GM10266 (cell line): ENCODE data around the gene RPS6KA3.

Experiments
- DNase-seq: peaks from one replicate; pipeline ENCODE4 v3.0.0; 2012; ENCODE audit errors: extremely low spot score
- TF ChIP-seq, protein P1 (sequence below): IDR thresholded peaks from 2 replicates; pipeline ENCODE4 v1.5.1; 2012; ENCODE audit warnings: mild to moderate bottlenecking, low read depth; ENCODE audit not compliant: control insufficient read depth, insufficient read depth; ENCODE audit errors: missing control alignments

The RPS6KA3 gene

DNA sequence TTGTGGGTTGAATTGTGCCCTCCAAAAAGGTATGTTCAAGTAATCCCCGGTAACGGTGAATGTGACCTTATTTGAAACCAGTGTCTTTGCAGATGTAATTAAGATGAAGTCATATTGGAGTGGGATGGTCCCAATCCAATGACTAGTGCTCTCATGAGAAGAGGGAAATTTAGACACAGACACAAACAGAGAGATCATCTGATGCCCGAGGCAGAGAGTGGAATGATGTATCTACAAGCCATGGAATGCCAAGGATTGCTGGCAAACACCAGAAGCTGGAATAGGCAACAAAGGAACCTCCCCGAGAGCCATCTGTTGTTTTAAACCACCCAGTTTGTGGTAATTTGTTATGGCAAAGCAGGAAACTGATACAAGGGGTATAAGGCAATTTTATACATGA lies 35.1 kb downstream of the RPS6KA3 start:
- DNase-seq, result no peak
- TF ChIP-seq, protein P1, sequence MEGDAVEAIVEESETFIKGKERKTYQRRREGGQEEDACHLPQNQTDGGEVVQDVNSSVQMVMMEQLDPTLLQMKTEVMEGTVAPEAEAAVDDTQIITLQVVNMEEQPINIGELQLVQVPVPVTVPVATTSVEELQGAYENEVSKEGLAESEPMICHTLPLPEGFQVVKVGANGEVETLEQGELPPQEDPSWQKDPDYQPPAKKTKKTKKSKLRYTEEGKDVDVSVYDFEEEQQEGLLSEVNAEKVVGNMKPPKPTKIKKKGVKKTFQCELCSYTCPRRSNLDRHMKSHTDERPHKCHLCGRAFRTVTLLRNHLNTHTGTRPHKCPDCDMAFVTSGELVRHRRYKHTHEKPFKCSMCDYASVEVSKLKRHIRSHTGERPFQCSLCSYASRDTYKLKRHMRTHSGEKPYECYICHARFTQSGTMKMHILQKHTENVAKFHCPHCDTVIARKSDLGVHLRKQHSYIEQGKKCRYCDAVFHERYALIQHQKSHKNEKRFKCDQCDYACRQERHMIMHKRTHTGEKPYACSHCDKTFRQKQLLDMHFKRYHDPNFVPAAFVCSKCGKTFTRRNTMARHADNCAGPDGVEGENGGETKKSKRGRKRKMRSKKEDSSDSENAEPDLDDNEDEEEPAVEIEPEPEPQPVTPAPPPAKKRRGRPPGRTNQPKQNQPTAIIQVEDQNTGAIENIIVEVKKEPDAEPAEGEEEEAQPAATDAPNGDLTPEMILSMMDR, result no peak

DNA sequence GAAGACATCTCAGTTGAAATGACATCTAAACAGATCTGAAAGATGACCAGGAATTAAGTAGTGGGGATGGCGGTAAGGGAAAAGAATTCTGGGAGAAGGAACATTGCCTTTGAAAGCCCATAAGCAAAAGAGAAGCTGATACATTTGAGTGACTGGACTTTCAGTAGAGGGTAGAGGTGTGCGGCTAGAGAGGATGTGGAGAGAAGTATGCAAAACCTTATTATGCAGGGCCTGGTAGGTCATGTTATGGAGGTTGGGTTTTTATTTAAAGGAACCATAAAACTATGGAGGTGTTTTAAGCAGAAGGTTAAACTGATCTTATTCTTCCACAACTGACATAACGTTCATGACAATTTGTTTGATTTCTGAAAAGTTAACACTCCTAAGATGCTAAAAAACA lies 36.3 kb downstream of the RPS6KA3 start:
- DNase-seq, result peak; percentile 1
- TF ChIP-seq, protein P1, result no peak

DNA sequence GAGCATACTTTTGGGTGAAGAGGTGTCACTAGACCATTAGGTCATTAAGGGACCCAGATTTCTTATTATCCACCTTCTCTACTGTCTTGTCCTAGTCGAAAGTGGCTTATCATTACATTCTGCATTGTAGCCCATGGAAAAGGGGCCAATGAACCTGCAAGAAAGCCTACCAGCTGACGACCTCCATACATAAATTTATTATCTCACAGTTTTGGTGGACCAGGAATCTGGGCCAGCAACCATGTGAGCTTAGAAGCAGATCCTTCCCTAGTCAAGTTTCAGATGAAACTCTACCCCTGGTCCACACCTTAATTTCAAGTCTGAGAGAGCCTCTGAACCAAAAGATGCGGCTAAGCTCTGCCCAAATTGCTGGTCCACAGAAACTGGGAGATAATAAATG lies 37.6 kb downstream of the RPS6KA3 start:
- no peak for DNase-seq
- TF ChIP-seq, protein P1, result no peak

DNA sequence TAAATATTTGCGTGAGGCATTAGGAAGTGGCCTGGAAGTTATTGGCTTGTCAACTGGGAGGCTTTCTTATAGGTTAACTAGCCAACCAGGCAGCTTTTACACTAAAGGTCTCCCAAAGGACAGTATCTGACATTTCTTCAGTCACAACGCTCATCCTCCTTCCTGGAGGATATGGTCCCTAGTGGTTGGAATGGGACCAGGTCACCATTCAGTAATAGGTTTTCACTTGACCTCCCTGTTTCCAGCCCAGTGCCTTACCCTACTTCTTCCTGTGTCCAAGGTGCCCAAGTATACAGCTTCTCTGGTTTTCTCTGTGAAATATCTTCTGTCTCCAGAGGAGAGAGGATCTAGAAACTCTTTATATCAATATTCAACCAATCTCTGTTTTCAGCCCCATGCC lies 38.5 kb downstream of the RPS6KA3 start:
- DNase-seq, result no peak
- TF ChIP-seq, protein P1, result no peak

DNA sequence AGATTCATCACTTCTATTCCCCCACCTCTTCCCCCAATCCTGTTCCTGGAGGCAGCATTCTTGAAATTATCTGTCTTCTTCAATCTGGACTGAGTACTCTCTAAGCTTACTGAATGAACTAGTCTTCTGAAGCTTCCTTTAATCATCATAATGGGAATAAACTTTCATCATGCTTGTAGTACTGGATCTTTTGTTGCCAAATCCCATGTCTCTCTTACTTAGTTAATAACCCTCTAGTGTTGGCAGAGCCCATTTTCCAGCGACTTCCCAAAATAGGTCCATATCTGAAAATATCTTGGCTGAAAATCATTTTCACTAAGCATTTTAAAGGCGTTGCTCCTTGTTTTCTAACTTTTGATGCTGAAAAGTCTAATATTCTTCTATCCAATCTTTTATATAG lies 39.6 kb downstream of the RPS6KA3 start:
- TF ChIP-seq, protein P1, result no peak
- no peak for DNase-seq

DNA sequence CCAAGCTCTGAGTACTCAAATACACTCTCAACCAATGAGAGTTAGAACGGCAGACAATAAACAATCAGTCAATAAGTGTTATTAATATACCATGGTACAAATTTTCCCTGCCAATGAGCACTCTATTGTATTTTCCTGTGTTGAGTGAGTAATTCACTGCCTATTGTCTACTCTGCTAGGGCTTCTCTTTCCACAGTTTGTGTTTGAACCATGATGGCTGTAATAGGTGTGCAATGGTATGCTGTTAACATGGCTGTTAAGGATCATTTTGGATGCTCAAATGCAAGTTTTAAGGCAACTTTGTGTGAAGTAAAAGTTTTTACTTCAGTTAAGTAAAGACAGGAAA lies 41.2 kb downstream of the RPS6KA3 start:
- no peak for DNase-seq
- TF ChIP-seq, protein P1, result no peak

DNA sequence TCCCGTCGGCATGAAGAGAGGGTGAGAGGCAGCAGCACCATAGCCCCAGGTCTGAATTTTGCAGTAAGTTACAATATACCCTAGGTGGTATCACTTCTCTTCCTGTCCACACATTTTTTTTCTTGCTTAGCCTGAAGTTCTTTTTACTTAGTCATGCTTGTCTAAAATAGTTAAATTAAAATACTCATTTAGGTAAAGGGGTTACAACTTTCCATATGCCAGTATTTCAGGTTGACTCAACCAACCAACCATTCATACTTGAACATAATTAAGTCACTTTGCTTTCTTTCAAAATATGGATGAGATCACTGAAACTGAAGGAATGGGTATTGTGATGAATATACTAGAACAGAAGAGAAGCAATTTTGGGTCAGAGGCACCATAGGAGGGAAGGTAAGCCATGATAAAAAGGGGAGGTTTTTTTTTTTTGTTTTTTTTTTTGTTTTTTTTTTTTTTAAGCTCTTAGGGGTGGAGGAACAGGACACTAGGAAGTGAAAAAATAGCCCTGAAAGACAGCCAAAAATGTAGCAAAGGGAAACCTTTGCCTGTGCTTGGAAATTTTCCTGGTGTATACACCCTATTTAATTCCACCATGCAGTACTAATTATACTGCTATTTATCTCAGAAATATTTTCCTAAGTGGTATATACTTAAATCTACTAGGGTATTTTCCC lies 41.8 kb downstream of the RPS6KA3 start:
- TF ChIP-seq, protein P1, result no peak
- DNase-seq, result peak; percentile 14
